ENCODE results near the gene FOXP1.

The FOXP1 gene

GRCh38 chr3:71484452-71484851, 99.1 kb downstream of the FOXP1 start:
- no peak for DNase-seq (ENCODE audit: low spot score)

GRCh38 chr3:71484047-71484446, 99.5 kb downstream of the FOXP1 start:
- DNase-seq (ENCODE audit: low spot score) = no peak

GRCh38 chr3:71482771-71483170, 100.8 kb downstream of the FOXP1 start:
- DNase-seq (ENCODE audit: low spot score) = no peak

- DNase-seq (ENCODE audit: low spot score) = peak; percentile 78
These were observed 105.0 kb downstream of the FOXP1 start for GRCh38 chr3:71478568-71478967.

- DNase-seq (ENCODE audit: low spot score) = no peak
These were observed 106.6 kb downstream of the FOXP1 start for GRCh38 chr3:71476950-71477349.

GRCh38 chr3:71469138-71469435, 114.4 kb downstream of the FOXP1 start:
- DNase-seq (ENCODE audit: low spot score) = no peak

DNA sequence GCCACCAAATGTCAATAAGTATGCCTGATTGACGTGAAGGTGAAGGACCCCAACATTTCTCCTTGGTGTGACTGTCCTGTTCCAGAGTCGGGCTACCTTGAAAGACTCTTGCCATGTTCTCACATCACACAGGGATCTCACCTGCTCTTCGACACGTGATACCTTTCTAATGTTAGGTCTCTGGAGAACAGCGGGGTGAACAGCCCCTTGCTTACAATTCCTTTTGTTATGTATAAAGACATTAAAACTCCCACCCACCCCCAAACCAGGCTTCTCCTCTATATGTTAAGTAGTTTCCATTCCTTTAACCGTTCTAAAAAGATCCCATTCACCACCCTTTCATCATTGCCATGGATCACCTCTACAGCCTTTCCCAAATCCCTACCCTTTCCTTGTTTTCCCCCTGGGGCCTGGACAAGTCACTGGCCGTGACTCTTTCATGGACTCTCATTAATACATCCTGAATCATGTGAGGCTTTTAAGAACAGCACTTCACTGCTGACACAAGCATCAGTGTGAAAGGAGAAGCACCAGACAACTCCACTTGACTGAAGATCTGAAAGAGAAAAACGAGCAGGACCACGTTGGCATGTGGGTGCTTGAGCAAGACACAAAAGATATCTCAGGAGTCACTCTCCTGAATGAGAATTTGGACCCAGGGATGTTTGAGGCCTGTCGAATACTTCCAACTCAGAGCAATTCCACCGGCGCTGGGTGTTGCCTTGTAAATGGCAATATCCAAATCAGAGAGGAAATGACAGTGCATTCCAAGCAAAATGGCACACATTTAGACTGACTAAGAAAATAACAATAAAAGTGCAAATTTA, 115.0 kb downstream of the FOXP1 start:
- no peak for DNase-seq (ENCODE audit: low spot score)

GRCh38 chr3:71466483-71466882, 117.0 kb downstream of the FOXP1 start:
- no peak for DNase-seq (ENCODE audit: low spot score)

DNA sequence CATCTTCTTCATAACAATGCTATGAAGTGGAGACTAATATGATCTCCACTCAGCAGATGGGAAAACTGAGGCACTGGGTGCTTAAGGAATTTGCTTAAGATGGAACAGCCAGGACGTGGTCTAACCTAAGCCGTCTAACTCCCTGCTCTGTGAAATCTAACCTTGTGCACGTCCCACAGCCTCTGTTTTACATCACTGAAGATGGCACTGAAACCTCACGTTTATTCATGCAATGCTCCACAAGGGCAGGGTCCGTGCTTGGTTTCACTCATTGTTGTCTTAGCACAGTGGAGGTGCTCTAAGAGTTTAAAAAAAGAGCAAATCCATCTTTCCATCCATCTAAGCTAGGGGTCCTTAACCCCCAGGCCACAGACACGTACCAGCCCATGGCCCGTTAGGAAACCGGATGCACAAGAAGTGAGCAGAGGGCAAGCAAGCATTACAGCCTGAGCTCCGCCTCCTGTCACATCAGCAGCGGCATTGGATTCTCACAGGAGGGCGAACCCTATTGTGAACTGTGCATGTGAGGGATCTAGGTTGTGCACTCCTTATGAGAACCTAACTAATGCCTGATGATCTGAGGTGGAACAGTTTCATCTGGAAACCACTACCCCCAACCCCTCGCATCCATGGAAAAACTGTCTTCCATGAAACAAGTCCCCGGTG, 118.0 kb downstream of the FOXP1 start:
- DNase-seq (ENCODE audit: low spot score) = no peak

DNA sequence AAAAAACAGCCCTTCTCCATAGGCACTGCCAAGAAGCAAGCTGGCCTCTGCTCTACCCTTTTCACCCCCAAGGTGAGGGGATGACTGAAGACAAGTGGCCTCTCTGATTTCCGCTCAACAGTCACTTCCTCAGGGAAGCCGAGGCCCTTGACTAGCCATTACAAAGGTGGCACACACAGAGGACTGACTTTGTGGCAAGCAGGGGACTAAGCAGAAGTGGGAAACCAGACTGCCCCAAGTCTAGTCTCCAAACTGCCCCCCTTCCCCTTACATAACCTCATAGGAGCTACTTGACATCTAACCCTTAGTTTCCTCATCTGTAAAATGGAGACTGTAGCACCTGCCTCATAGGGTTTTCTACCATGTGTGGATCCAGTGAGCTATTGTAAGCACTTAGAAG, 118.9 kb downstream of the FOXP1 start:
- DNase-seq (ENCODE audit: low spot score) = no peak

DNA sequence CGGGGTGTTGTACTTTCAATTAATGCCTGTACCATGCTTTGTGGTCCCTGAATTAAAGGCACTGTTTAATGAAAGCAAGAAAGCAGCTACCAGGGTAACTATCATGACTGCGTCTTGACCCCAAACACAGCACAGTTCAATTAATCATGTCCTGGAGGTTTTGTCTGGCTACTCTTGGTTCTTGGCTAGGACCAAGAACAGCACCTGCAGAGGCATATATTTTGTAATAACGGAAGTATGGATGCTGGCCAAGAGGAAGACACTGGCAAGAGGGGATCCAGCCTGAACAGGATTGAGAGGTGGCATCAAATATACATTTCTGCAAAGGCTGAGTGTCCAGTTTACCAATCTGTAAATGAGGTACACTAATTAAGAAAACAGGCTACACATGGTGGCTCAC, 119.9 kb downstream of the FOXP1 start:
- no peak for DNase-seq (ENCODE audit: low spot score)

DNA sequence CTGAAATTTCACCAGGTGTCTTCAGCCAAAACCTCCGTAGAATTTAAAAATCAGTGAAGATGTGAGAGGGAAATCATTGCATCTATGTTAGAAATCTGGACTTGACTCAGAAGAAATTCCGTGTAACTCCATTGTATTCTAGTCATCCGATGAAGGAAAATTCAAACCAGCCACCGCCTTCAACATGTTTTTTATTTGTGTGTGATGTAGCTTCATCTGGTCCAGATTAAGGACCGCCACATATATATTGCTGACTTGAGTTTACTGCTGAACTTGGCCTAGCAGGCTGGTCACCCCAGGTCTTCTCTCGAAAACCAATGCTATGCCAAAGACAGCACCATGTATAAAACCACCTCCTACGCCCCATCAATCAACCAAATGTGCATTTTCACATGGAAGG, 120.9 kb downstream of the FOXP1 start:
- DNase-seq (ENCODE audit: low spot score) = no peak

DNA sequence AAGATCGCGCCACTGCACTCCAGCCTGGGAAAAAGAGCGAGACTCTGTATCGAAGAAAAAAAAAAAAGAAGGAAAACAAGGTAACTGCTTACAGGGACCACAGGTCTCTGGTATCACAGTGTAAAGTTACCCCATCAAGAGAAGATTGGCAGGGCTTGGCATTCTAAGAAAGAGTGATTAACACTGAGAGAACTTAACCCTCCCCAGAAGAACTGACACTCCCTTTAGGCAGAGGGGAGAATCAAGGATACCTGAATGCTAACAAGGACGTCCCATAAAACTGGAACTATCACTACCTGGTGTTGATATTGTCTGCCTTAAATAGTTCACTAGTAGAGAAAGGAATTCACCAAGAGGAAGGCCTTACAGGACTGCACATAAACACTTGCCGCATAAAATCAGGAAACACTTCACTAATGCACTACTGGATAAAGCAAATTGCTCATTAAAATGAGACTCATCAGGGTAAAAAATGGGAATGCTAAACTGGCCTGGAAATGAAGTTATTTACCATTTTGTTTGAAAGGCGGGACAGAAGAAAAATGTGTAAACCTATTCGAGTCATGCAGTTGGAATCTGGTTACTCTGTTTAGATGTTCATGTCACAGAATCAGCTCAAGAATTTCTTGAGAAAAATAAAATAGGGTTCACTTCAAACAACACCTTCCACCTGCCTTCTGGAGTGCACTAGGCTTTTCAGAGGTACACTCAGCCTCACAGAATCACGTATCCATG, 121.6 kb downstream of the FOXP1 start:
- no peak for DNase-seq (ENCODE audit: low spot score)

DNA sequence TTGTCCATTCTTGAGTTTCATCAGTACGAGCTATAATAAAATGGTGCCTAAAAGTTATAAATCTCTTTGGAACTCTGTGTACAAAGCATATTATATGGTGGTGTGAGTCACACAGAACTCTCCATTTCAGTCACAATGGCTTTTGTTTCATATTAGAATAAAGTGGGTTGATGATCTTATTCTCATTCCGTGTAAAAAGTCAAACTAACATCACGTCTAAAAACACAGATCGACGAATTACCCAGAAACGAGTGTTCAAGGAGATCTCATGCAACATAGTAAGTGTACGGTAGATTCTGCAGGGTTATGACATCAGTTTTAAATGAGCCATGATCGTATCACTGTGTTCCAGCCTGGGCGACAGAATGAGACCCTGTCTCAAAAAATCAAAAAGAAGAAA, 122.4 kb downstream of the FOXP1 start:
- no peak for DNase-seq (ENCODE audit: low spot score)

DNA sequence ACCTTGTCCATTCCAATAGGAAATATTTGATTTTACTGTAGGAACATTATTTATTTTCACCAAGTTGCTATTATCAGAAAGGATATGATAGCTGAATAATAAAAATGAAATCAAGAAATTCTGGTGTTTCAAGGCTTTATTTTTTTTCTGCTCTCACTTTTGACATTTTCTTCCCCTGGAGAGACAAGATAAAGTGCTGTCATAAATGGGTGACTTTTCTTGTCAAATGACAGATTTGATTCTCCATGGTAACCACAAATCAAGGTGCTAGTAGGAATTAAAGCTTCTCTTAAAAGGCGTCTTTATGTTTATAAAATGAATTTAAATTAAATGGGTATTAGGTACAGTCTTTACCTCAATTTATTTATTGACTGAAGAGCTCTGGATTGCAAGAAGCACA, 124.6 kb downstream of the FOXP1 start:
- DNase-seq (ENCODE audit: low spot score) = no peak

- DNase-seq (ENCODE audit: low spot score) = no peak
These were observed 126.7 kb downstream of the FOXP1 start for GRCh38 chr3:71456826-71457225.

DNA sequence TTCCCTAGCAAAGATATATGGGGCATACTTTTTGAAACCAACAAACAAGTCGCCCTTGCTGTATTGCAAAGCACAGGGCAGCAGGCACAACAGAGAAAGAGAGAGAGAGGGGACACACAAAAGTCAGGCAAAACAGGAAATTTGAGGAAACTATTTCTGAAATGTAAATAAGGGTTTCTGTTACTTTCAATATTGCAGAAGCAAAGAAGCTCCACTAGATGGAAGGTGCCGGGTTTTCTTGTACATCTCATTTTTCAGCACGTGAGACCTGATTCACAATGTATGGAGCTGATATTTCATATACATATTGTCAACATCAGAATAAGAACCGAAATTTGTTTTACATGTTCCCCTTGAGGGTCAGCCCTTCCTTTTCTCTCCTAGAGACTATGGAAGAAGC, 127.4 kb downstream of the FOXP1 start:
- DNase-seq (ENCODE audit: low spot score) = no peak

GRCh38 chr3:71454512-71455403, 128.8 kb downstream of the FOXP1 start:
- DNase-seq (ENCODE audit: low spot score) = no peak

DNA sequence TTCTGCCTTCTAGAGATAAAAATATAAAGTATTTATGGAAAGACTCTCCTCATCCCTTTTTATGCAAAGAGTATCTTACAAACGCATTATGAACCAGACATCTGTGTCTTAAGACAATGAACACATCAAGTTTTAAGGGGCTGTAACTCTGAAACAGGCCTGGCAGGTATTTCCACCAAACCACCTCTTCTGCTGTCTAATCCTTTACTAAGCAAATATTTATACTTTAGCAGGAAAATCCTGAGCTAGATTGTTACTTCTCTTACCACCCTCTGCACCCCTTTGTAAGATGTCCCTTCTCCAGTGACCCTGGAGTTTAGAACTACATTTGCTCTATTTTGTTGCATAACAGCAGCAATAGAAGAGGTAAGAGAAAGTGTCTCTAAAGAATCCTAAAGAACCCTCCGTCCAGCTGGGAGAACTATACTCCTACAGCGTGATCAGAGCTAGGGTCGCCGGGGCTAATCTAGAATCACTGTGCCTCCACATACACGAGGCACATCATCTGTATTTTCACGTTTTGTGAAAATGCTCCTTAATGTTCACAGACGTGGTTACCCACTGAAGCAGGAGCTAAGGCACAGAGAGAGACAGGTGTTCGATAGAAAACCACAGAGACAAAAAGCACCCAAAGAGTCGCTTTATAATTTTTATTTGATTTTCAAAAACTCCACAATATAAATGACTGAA, 129.6 kb downstream of the FOXP1 start:
- DNase-seq (ENCODE audit: low spot score) = no peak

GRCh38 chr3:71453319-71453718, 130.2 kb downstream of the FOXP1 start:
- no peak for DNase-seq (ENCODE audit: low spot score)

DNA sequence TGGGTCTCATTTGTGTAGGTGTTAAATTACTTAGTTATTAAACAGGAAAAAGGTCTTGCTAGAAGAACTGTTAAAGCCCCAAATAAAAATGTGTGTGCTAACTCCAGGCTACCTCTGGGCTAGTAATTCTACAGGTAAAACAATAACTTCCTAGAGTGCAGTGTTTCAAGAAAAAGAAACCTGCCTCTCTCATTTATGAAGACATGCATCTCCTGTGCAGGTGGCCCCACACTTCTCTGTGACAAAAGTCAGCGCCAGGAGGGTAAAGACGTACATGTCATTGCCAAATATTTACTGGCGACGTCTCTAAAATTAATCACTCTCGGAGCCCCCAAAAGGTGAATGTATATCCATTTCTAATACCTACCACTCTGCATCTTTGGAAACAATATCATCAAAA, 131.7 kb downstream of the FOXP1 start:
- no peak for DNase-seq (ENCODE audit: low spot score)

GRCh38 chr3:71451060-71451459, 132.5 kb downstream of the FOXP1 start:
- no peak for DNase-seq (ENCODE audit: low spot score)

Measured in RKO (cell line).